Mononuclear cell (primary cell): Measurements from ENCODE around the gene C1orf146. TPM values are rescaled to one million over a fixed set of nuclear protein-coding genes. Genes with fewer than 3 reads are reported as not detected.
"Not testable (repeated sequence)": the region's sequence is repeated elsewhere in the genome, so short reads cannot be mapped to it uniquely, and the experiment has no call there.

Source experiments
- H3K27me3 ChIP-seq: 2 replicates; pipeline ENCODE4 v1.6.0; 2011; ENCODE audit warnings: low read length, control low read depth; ENCODE audit not compliant: insufficient read depth
- H3K4me1 ChIP-seq: 2 replicates; pipeline ENCODE4 v1.5.1; 2011; ENCODE audit warnings: mild to moderate bottlenecking, low read length, control low read depth; ENCODE audit not compliant: insufficient read depth
- H3K4me3 ChIP-seq: 2 replicates; pipeline ENCODE4 v1.5.1; 2011; ENCODE audit warnings: mild to moderate bottlenecking, low read length, moderate library complexity
- H3K9me3 ChIP-seq: 2 replicates; pipeline ENCODE4 v1.5.1; 2011; ENCODE audit warnings: low read depth, mild to moderate bottlenecking, control low read depth, low read length
- total RNA-seq: library from RNA; depleted of rRNA; stranded (reverse); fragments of >200 nt; gene quantifications from one replicate; pipeline ENCODE4 v1.2.3, GENCODE V29; 2012

Gene C1orf146
- total RNA-seq, 1 donor, result not detected

DNA sequence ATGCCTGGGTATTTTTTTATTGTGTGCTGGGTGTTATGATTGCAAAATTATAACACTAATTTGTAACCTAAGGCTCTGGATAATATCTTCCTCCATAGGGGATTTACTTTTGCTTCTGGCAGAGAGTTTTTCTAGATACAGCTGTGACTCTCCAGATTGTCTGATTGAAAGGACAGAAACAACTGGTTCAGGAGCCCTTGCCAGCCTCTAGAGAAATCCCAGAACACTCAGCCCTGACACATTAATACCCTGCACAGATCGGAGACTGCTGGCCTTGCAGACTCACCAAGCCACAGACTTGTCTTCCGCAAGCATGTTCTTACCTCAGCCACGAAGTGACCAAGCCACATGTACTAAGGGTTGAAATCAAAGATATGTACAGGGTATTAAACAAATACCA lies 10.7 kb downstream of the C1orf146 start:
- no peaks in the 10 kb centered on the region for H3K9me3 ChIP-seq
- H3K4me3 ChIP-seq, result no peak overlapping the region
- no peaks in the 10 kb centered on the region for H3K4me1 ChIP-seq
- no peaks in the 10 kb centered on the region for H3K27me3 ChIP-seq

DNA sequence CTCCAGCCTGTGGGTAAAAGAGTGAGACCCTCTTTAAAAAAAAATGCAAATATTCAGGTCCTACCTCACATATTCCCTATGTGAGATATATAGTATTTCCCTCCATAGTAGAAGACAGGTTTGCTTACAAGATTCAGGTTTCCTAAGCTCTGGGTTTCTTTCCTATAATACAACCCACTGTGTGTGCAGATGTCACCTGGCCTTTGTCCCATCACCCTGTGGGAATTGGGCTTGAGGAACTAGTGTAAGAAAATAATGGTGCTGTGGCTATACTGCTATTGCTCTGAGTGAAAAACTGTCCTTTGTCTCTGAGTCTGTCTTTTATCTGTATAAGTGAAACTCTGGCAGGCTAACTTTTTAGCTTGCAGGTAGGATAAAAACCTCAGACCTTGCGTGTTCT lies 13.0 kb downstream of the C1orf146 start:
- Histone ChIP-seq H3K9me3 (no peaks in the 10 kb centered on the region), H3K4me1 (no peaks in the 10 kb centered on the region), H3K4me3 (no peak overlapping the region), H3K27me3 (no peaks in the 10 kb centered on the region)

DNA sequence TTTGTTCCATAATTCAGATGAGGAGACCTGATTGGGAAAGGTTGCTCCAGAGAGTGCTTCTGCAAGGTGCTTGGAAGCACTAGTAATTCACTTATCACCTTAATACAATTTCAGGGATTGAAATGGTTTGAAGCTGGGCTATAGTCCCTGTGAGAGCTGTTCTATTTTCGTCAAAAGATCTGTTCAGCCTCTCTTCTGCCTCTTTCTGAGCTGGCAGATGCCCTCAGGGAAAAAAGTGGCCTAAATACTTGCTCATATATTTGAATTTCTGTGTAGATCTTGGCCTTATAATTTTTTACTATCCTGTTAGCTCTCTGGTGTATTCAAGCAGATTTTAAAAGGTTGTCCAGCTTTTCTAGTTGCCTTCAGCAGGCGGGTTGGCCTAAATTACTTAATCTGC lies 22.3 kb downstream of the C1orf146 start:
- no peaks in the 10 kb centered on the region for H3K4me1 ChIP-seq
- no peaks in the 10 kb centered on the region for H3K27me3 ChIP-seq
- no peaks in the 10 kb centered on the region for H3K9me3 ChIP-seq
- H3K4me3 ChIP-seq, result no peak overlapping the region

DNA sequence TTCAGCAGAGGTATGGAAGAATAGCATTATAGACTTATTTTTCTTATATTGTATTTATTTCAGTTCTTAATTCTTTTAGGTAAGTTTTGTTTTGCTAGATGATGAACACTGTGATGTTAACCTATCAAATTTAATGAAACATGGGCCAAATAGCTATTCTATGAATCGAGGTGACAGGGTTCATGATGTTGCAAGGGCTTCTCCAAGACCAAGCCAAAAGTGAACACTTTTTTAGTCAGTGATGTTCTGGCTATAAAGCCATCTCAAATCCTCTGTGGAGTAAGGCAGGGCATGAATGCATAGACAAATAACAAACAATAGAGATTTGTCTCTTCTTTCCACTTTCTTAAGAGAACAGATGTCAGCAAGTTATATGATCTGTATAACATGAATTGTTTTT lies 26.7 kb downstream of the C1orf146 start:
- Histone ChIP-seq H3K9me3 (no peaks in the 10 kb centered on the region), H3K27me3 (no peaks in the 10 kb centered on the region), H3K4me1 (no peaks in the 10 kb centered on the region), H3K4me3 (no peak overlapping the region)

DNA sequence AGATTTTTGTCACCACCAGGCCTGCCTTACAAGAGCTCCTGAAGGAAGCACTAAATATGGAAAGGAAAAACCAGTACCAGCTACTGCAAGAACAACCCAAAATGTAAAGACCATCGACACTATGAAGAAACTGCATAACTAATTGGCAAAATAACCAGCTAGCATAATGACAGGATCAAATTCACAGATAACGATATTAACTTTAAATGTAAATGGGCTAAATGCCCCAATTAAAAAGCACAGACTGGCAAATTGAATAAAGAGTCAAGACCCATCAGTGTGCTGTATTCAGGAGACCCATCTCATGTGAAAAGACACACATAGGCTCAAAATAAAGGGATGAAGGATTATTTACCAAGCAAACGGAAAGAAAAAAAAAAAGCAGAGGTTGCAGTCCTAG lies 37.0 kb downstream of the C1orf146 start:
- not testable (repeated sequence) for H3K9me3 ChIP-seq, H3K27me3 ChIP-seq, H3K4me3 ChIP-seq, H3K4me1 ChIP-seq

DNA sequence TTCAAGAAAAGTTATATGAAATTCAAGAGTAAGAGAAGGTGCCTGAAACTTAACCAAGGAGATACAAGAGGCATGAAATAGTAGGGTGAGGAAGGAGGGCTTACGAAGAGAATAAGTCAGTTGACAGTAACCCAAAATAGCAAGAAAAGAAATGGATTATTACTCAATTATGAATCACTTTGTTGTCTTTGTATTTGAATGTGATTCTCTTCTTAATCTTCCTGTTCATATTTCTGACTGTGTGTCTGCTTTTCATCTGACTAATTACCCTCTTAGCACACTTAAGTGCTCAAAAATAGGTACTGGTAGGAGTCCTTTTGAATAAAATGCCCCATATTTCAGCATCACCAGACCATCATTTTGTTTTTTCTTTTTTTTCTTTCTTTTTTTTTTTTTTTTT lies 41.6 kb downstream of the C1orf146 start:
- Histone ChIP-seq H3K9me3 (no peaks in the 10 kb centered on the region), H3K27me3 (no peaks in the 10 kb centered on the region), H3K4me3 (no peak overlapping the region), H3K4me1 (no peaks in the 10 kb centered on the region)

DNA sequence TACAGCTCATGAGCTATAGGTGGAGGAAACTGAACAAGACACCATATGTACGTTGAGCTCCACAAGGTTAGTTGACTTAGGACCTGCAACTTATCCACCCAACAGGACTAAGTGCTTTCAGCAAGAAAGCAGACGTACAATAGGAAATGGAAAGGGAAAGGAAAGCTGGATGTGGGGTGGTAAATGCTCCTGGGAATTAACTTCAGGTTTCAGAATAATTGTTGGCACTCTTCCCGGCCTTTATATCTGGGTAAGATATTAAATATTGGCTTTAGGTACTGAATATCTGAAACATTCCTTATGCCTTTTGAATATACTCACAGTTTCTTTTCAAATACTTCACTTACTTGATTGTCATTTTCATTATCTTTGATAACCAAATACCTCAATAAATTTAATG lies 44.8 kb downstream of the C1orf146 start:
- no peaks in the 10 kb centered on the region for H3K9me3 ChIP-seq
- H3K27me3 ChIP-seq, result no peaks in the 10 kb centered on the region
- no peak overlapping the region for H3K4me3 ChIP-seq
- H3K4me1 ChIP-seq, result no peaks in the 10 kb centered on the region

DNA sequence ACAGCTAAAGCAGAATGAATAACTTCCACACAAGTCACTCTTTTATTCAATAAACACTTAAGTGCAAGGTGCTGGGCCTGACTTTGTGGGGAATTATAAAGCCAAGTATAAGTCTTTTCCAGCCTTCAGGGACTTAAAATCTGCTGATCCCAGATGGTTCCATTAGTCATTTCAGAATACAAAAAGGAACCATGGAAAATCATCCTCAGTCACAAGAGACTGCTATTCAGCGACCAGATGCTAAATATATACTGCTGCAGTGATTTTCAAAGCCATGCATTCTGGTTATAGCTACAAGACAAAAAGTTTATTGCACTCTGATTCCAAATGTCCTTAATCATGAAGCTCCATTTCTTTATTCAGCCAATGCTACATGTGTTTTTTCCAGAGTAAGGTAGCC lies 55.3 kb downstream of the C1orf146 start:
- Histone ChIP-seq H3K27me3 (no peaks in the 10 kb centered on the region), H3K9me3 (no peaks in the 10 kb centered on the region), H3K4me1 (no peaks in the 10 kb centered on the region), H3K4me3 (no peak overlapping the region)

DNA sequence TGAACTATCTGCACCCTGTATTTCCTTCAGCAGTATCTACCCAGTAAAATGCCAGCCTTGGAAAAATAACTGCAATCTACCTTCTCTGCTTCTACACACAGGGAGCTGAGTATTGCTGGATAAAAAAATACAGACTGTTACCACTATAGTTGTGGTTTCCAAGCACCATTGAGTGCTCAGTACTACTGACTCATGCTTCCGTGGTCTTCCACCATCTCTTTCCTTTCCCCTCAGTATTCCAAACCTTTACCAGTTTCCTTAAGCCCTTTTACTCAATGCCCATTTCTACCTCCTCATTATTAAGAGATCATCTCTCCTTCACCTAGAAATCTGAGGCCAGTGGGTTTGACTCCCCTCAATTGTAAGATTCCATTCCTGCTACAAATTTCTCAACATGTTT lies 57.2 kb downstream of the C1orf146 start:
- Histone ChIP-seq H3K4me1 (no peaks in the 10 kb centered on the region), H3K9me3 (no peaks in the 10 kb centered on the region), H3K27me3 (no peaks in the 10 kb centered on the region), H3K4me3 (no peak overlapping the region)

DNA sequence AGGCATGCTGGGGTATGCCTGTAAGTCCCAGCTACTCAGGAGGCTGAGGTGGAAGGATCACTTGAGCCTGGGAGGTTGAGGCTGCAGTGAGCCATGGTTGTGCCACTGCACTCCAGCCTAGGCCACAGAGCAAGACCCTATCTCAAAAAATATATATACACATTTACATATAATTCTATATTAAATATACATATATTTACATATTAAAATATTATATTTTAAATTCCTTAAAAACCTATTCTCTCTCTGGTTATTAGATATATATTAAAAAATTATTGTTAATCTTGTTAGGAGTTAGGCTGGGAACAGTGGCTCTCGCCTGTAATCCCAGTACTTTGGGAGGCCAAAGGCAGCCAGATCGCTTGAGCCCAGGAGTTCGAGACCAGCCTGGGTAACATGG lies 58.4 kb downstream of the C1orf146 start:
- H3K9me3 ChIP-seq, result no peaks in the 10 kb centered on the region
- no peaks in the 10 kb centered on the region for H3K27me3 ChIP-seq
- H3K4me3 ChIP-seq, result no peak overlapping the region
- H3K4me1 ChIP-seq, result no peaks in the 10 kb centered on the region

DNA sequence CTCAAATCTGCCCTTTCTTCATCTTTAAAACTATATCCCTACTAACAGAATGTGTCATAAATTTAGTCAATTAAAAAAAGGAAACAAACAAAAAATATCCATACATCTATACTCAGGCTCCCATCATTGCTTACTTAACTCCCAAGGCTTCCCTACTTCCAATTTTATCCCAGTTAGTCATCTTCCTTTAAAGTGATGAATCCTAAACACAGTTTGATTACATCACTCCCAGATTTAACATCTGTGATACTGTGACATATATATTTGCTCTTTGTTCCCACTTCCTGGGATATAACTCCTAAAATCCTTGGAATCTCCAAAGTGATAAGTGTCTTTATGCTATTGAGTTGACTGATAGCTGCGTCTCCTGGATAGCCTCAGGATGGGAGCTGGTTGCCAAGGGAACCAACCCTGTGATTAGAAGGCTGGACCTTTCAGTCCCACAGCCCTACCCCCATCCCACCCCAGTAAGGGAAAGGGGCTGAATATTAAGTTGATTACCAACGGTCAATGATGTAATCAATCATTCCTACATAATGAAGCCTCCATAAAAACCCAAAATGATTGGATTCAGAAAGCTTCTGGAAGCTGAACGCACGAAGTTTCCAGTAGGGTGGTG lies 59.5 kb downstream of the C1orf146 start:
- no peaks in the 10 kb centered on the region for H3K9me3 ChIP-seq
- no peak overlapping the region for H3K4me3 ChIP-seq
- no peaks in the 10 kb centered on the region for H3K4me1 ChIP-seq
- no peaks in the 10 kb centered on the region for H3K27me3 ChIP-seq

DNA sequence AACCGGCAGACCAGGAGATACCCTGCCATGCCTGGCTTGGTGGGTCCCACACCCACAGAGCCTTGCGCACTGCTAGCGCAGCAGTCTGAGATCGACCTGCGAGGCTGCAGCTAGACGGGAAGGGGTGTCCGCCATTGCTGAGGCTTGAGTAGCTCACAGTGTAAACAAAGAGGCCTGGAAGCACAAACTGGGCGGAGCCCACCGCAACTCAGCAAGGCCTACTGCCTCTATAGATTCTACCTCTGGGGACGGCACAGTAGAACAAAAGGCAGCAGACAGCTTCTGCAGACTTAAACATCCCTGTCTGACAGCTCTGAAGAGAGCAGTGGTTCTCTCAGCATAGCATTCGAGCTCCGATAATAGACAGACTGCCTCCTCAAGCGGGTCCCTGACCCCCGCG lies 62.1 kb downstream of the C1orf146 start:
- not testable (repeated sequence) for H3K4me1 ChIP-seq, H3K27me3 ChIP-seq, H3K4me3 ChIP-seq, H3K9me3 ChIP-seq

DNA sequence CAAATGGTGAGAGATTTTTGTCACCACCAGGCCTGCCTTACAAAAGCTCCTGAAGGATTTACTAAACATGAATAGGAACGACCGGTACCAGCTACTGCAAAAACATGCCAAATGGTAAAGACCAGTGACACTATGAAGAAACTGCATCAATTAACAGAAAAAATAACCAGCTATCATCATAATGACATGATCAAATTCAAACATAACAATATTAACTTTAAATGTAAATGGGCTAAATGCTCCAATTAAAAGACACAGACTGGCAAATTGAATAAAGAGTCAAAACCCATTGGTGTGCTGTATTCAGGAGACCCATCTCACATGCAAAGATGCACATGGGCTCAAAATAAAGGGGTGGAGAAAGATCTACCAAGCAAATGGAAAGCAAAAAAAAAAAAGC lies 63.7 kb downstream of the C1orf146 start:
- not testable (repeated sequence) for H3K9me3 ChIP-seq, H3K4me1 ChIP-seq, H3K27me3 ChIP-seq, H3K4me3 ChIP-seq

DNA sequence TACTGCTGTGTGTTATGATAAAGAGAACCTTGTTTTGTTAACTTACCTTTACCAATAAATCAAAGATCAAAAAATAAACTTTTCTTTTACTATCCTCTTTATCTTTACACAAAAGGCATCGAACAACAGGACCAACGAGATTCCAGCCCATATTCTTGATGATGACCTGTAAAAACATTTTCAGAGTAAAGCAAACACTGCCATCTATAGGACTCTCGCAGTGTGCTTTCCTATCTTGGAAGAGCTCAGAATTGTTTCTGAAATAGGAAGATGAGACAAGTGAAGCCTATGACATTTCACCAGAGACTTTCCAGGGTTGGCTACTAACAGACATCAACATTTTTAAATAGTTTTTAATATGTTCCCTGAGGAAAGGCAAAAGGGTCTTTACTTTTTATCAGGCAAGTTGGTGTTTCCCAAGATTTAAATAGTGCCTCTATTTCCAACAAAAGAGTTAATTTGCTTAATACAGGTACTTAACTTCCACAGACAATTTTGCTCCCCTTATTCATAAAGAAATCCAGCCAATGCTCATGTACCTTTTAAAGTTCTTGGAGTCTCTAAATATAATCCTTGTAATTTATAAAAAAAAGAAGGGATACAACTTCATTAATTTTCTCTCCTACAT lies 73.8 kb downstream of the C1orf146 start:
- no peaks in the 10 kb centered on the region for H3K27me3 ChIP-seq
- H3K4me3 ChIP-seq, result no peak overlapping the region
- H3K4me1 ChIP-seq, result no peaks in the 10 kb centered on the region
- H3K9me3 ChIP-seq, result no peaks in the 10 kb centered on the region
